ENCODE data around the gene ATF7. TPM values are rescaled to one million over a fixed set of nuclear protein-coding genes. Genes with fewer than 3 reads are reported as not detected.

The ATF7 gene
- total and polyA plus RNA-seq, 9 of the 15 experiments (the other 6 are each of a cell fraction or from before 2014, with no cell fraction given) = 10.6 to 30.4 (median 20.7) TPM

DNA sequence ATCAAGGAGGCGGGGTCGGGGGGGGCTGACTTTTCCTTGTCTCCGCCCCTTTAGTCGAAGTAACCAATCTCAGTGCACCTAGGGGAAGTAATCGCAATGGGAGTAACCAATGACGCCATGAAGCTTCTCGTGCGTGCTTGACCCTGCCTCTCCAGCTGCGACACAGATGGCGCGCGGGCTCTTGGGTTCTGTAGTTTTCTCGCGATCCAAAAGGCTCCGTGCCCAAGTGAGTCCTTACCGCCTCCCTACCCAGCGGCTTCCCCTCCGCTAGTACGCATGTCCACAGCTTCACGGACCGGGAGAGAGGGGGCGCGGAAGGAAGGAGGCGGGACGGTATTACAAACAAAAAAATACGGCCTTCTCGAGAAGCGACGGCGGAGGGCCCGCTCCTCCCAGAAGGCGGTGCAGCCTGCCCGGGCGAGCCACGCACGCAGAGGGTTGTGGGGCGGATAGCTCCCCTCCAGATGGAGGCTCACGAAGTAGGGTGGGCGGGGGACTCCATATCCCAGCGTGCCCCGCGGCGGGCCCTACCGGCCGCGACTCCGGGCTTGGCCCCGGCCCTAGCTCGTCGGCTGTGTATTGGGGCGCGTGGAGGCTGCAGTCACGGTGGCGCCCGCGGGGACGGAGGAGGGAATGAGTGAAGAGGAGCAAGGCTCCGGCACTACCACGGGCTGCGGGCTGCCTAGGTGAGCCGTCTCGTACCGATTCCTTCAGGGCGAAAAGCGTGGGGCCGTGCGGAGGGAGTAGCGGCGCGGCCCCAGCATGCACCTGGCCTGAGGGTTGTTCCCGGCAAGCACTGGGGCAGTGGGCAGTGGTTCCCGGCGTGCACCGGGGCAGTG is 125.2 kb downstream of the ATF7 start, which contains the start of gene TARBP2 (continued):
- TF ChIP-seq, protein P1, sequence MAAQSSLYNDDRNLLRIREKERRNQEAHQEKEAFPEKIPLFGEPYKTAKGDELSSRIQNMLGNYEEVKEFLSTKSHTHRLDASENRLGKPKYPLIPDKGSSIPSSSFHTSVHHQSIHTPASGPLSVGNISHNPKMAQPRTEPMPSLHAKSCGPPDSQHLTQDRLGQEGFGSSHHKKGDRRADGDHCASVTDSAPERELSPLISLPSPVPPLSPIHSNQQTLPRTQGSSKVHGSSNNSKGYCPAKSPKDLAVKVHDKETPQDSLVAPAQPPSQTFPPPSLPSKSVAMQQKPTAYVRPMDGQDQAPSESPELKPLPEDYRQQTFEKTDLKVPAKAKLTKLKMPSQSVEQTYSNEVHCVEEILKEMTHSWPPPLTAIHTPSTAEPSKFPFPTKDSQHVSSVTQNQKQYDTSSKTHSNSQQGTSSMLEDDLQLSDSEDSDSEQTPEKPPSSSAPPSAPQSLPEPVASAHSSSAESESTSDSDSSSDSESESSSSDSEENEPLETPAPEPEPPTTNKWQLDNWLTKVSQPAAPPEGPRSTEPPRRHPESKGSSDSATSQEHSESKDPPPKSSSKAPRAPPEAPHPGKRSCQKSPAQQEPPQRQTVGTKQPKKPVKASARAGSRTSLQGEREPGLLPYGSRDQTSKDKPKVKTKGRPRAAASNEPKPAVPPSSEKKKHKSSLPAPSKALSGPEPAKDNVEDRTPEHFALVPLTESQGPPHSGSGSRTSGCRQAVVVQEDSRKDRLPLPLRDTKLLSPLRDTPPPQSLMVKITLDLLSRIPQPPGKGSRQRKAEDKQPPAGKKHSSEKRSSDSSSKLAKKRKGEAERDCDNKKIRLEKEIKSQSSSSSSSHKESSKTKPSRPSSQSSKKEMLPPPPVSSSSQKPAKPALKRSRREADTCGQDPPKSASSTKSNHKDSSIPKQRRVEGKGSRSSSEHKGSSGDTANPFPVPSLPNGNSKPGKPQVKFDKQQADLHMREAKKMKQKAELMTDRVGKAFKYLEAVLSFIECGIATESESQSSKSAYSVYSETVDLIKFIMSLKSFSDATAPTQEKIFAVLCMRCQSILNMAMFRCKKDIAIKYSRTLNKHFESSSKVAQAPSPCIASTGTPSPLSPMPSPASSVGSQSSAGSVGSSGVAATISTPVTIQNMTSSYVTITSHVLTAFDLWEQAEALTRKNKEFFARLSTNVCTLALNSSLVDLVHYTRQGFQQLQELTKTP (IDR thresholded peaks at IDR 0.05; ENCODE audit: low read depth in 1 of 2, partially characterized antibody in 2 of 2) = peak in 1 of 2 experiments; percentile 98
- TF ChIP-seq BRF1 (IDR thresholded peaks at IDR 0.05; ENCODE audit: borderline replicate concordance, extremely low read depth, insufficient read length) (no peak), MYNN (IDR thresholded peaks at IDR 0.05) (no peak), MYNN (CRISPR knock-in tag; IDR thresholded peaks at IDR 0.05) (no peak), E2F3 (CRISPR knock-in tag; IDR thresholded peaks at IDR 0.05) (peak; percentile 89; the same call in 1 of the 2 replicates), ZNF79 (CRISPR knock-in tag; IDR thresholded peaks at IDR 0.05; ENCODE audit: low read depth) (peak; percentile 78; the same call in 1 of the 2 replicates), ZC3H8 (IDR thresholded peaks at IDR 0.05) (no peak), IFI16 (CRISPR knock-in tag; IDR thresholded peaks at IDR 0.05) (peak; percentile 70; the same call in 1 of the 2 replicates), SUPT5H (IDR thresholded peaks at IDR 0.05) (peak; percentile 96), GTF2E2 (tag; IDR thresholded peaks at IDR 0.05) (peak; percentile 88; the same call in 1 of the 2 replicates)
- TF ChIP-seq, protein P2, sequence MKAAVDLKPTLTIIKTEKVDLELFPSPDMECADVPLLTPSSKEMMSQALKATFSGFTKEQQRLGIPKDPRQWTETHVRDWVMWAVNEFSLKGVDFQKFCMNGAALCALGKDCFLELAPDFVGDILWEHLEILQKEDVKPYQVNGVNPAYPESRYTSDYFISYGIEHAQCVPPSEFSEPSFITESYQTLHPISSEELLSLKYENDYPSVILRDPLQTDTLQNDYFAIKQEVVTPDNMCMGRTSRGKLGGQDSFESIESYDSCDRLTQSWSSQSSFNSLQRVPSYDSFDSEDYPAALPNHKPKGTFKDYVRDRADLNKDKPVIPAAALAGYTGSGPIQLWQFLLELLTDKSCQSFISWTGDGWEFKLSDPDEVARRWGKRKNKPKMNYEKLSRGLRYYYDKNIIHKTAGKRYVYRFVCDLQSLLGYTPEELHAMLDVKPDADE (conservative IDR thresholded peaks at IDR 0.05; ENCODE audit: control insufficient read depth, low read depth, low read length) = peak; percentile 87
- TF ChIP-seq, protein P3, sequence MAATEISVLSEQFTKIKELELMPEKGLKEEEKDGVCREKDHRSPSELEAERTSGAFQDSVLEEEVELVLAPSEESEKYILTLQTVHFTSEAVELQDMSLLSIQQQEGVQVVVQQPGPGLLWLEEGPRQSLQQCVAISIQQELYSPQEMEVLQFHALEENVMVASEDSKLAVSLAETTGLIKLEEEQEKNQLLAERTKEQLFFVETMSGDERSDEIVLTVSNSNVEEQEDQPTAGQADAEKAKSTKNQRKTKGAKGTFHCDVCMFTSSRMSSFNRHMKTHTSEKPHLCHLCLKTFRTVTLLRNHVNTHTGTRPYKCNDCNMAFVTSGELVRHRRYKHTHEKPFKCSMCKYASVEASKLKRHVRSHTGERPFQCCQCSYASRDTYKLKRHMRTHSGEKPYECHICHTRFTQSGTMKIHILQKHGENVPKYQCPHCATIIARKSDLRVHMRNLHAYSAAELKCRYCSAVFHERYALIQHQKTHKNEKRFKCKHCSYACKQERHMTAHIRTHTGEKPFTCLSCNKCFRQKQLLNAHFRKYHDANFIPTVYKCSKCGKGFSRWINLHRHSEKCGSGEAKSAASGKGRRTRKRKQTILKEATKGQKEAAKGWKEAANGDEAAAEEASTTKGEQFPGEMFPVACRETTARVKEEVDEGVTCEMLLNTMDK (IDR thresholded peaks at IDR 0.05; ENCODE audit: borderline replicate concordance, insufficient read depth, low read depth, low read length, poor library complexity, severe bottlenecking) = peak; percentile 42

Data from K562 (cell line).